PC-9 (cell line): ENCODE results near the gene YES1. TPM values are rescaled to one million over a fixed set of nuclear protein-coding genes. Genes with fewer than 3 reads are reported as not detected.
A peak's percentile ranks its signal among the peaks of the same experiment; 100 is the strongest.

Source experiments
- BruUV-seq: library from RNA; stranded (reverse); fragments of 400-500 nt; replicated peaks from 2 replicates; lab custom pipeline; 2021; lab: Mats Ljungman, UMichigan
- CTCF ChIA-PET: fragments of 300-600 bp; sonication (Branson Sonifier 250); formaldehyde crosslinking; loops from one replicate; lab custom pipeline; 2022; ENCODE audit warnings: antibody characterized with exemption; lab: Charles Lee
- POLR2A ChIA-PET: fragments of 300-600 bp; sonication (Branson Sonifier 250); formaldehyde crosslinking; loops from one replicate; lab custom pipeline; 2022; ENCODE audit warnings: antibody characterized with exemption; ENCODE audit not compliant: unreplicated experiment; lab: Charles Lee
- DNase-seq, 2 experiments: peaks; one replicate each; pipeline versions ENCODE4 v3.0.0 to v3.0.0-alpha.2; 2015 to 2022; ENCODE audit warnings: mixed read lengths in 1 of 2
- H2AFZ ChIP-seq: fragments of 200-600 bp; sonication (generic); 2 replicates; pipeline ENCODE4 v1.8.1; 2017; ENCODE audit warnings: antibody characterized with exemption
- H3F3A ChIP-seq: fragments of 200-600 bp; sonication (generic); 2 replicates; pipeline ENCODE4 v1.8.1; 2017; ENCODE audit warnings: antibody characterized with exemption, mild to moderate bottlenecking, low read depth; ENCODE audit not compliant: insufficient read depth
- H3K27ac ChIP-seq: fragments of 200-600 bp; sonication (generic); 2 replicates; pipeline ENCODE4 v1.6.1; 2016; ENCODE audit warnings: mixed run types
- H3K27me3 ChIP-seq: fragments of 200-600 bp; sonication (generic); 2 replicates; pipeline ENCODE4 v1.6.1; 2016; ENCODE audit warnings: low read depth, mixed run types; ENCODE audit not compliant: insufficient read depth
- H3K36me3 ChIP-seq: fragments of 200-600 bp; sonication (generic); 2 replicates; pipeline ENCODE4 v1.6.1; 2016; ENCODE audit warnings: low read depth, mixed run types
- H3K4me1 ChIP-seq: fragments of 200-600 bp; sonication (generic); replicated peaks from 2 replicates; pipeline ENCODE4 v1.6.1; 2016; ENCODE audit warnings: mixed run types; ENCODE audit not compliant: insufficient read depth
- H3K4me2 ChIP-seq: fragments of 200-600 bp; sonication (generic); 2 replicates; pipeline ENCODE4 v1.6.1; 2017; ENCODE audit warnings: mixed run types
- H3K4me3 ChIP-seq: fragments of 200-600 bp; sonication (generic); 2 replicates; pipeline ENCODE4 v1.6.1; 2016; ENCODE audit warnings: mixed run types
- H3K79me2 ChIP-seq: fragments of 200-600 bp; sonication (generic); 2 replicates; pipeline ENCODE4 v1.6.1; 2017; ENCODE audit warnings: low read depth, mixed run types
- H3K9me2 ChIP-seq: fragments of 200-600 bp; sonication (generic); 2 replicates; pipeline ENCODE4 v1.8.1; 2017; ENCODE audit warnings: mild to moderate bottlenecking; ENCODE audit not compliant: insufficient read depth
- H3K9me3 ChIP-seq: fragments of 200-600 bp; sonication (generic); 2 replicates; pipeline ENCODE4 v1.8.1; 2016; ENCODE audit warnings: low read depth; ENCODE audit not compliant: insufficient read depth
- H4K20me1 ChIP-seq: fragments of 200-600 bp; sonication (generic); 2 replicates; pipeline ENCODE4 v1.8.1; 2017; ENCODE audit not compliant: insufficient read depth
- CTCF ChIP-seq: fragments of 200-600 bp; sonication (generic); conservative IDR thresholded peaks from 2 replicates; pipeline ENCODE4 v1.6.1; 2017; ENCODE audit warnings: mixed run types, antibody characterized with exemption, mild to moderate bottlenecking, moderate library complexity
- EZH2 ChIP-seq: fragments of 200-600 bp; sonication (generic); IDR thresholded peaks from 2 replicates; pipeline ENCODE4 v1.8.0; 2017; ENCODE audit warnings: antibody characterized with exemption, low read depth
- intact Hi-C: fragments of 100-400 bp; cut with micrococcal nuclease; formaldehyde crosslinking; loops from one replicate; pipeline ENCODE4 v1.10.0; 2022; ENCODE audit not compliant: unreplicated experiment
- total RNA-seq: library from RNA; stranded (reverse); gene quantifications from 2 replicates; pipeline ENCODE4 v1.2.3, GENCODE V29; 2021

The YES1 gene
- total RNA-seq, 1 experiment from 2014 or later: 111 TPM

- BruUV-seq: no TSS peak
- CTCF ChIA-PET: interaction anchor here (0.9 to 1.0 kb wide), 2 partner anchors 9 to 136 kb away, joined by 3 to 4 read pairs; partner anchors contain the start of gene ENOSF1
- no peaks in the 10 kb centered on the region for H3K9me3 ChIP-seq
- no peaks in the 10 kb centered on the region for H4K20me1 ChIP-seq
- peak overlapping the region; percentile 73 for H3K27ac ChIP-seq
- H3K4me3 ChIP-seq: no peak overlapping the region
- 0 out of 2 replicates have a peak, but pooled peaks cover 18% of the 10 kb centered on the region for H3K36me3 ChIP-seq
- H3K79me2 ChIP-seq: peaks cover 17% of the 10 kb centered on the region; the same call in 1 of the 2 replicates
- peaks cover 25% of the 10 kb centered on the region for H3F3A ChIP-seq
- peaks cover 23% of the 10 kb centered on the region for H3K4me1 ChIP-seq
- POLR2A ChIA-PET: interaction anchor here (0.7 kb wide), 1 partner anchor 44 kb away, joined by 6 read pairs; no protein-coding TSS in a partner anchor
- DNase-seq: peak in 1 of 2 experiments; percentile 57
- intact Hi-C loops: no loop called here
- no peaks in the 10 kb centered on the region for H3K27me3 ChIP-seq
- H3K4me2 ChIP-seq: peak overlapping the region; percentile 39
- H2AFZ ChIP-seq: no peak overlapping the region
- TF ChIP-seq CTCF (no peak), EZH2 (no peak)
- no peaks in the 10 kb centered on the region for H3K9me2 ChIP-seq
Measured at GRCh38 chr18:703213-703967, 108.7 kb downstream of the YES1 start.

- H3K9me2 ChIP-seq: no peaks in the 10 kb centered on the region
- no peak overlapping the region for H3K4me3 ChIP-seq
- no peak overlapping the region for H3K4me2 ChIP-seq
- POLR2A ChIA-PET: no interaction called here
- H3K27me3 ChIP-seq: no peaks in the 10 kb centered on the region
- H4K20me1 ChIP-seq: peaks cover 8% of the 10 kb centered on the region
- H3K27ac ChIP-seq: no peak overlapping the region
- peaks cover 7% of the 10 kb centered on the region for H3K4me1 ChIP-seq
- BruUV-seq: no TSS peak
- no peak for DNase-seq
- no peaks in the 10 kb centered on the region for H3K9me3 ChIP-seq
- peaks cover 4% of the 10 kb centered on the region; the same call in 1 of the 2 replicates for H3K36me3 ChIP-seq
- H2AFZ ChIP-seq: no peak overlapping the region
- CTCF ChIA-PET: no interaction called here
- intact Hi-C loops: no loop called here
- peaks cover 11% of the 10 kb centered on the region; the same call in 1 of the 2 replicates for H3F3A ChIP-seq
- no peak for TF ChIP-seq EZH2
- no peak for TF ChIP-seq CTCF
- peaks cover 10% of the 10 kb centered on the region; the same call in 1 of the 2 replicates for H3K79me2 ChIP-seq
Measured at GRCh38 chr18:697800-698199, 114.2 kb downstream of the YES1 start.

GRCh38 chr18:697012-697411 lies 115.0 kb downstream of the YES1 start:
- ChIA-PET POLR2A (no interaction called here), CTCF (no interaction called here)
- Histone ChIP-seq H2AFZ (no peak overlapping the region), H3K9me2 (no peaks in the 10 kb centered on the region), H3K79me2 (peaks cover 10% of the 10 kb centered on the region; the same call in 1 of the 2 replicates), H3K4me1 (no peaks in the 10 kb centered on the region), H3K36me3 (peaks cover 12% of the 10 kb centered on the region; the same call in 1 of the 2 replicates), H3K4me2 (no peak overlapping the region), H3K27ac (no peak overlapping the region), H3K4me3 (no peak overlapping the region), H3K27me3 (no peaks in the 10 kb centered on the region), H3K9me3 (no peaks in the 10 kb centered on the region), H4K20me1 (peaks cover 8% of the 10 kb centered on the region), H3F3A (peaks cover 6% of the 10 kb centered on the region; the same call in 1 of the 2 replicates)
- no peak for DNase-seq
- no TSS peak for BruUV-seq
- intact Hi-C loops: no loop called here
- TF ChIP-seq CTCF (no peak), EZH2 (no peak)
